ENCODE results near the gene PHRF1. TPM values are rescaled to one million over a fixed set of nuclear protein-coding genes. Genes with fewer than 3 reads are reported as not detected.
A peak's percentile ranks its signal among the peaks of the same experiment; 100 is the strongest.

The PHRF1 gene
- total and polyA plus RNA-seq, 9 of the 15 experiments (the other 6 are each of a cell fraction or from before 2014, with no cell fraction given): 0.07 to 37.2 (median 7.7) TPM

- TF ChIP-seq KDM5B (IDR thresholded peaks at IDR 0.05; ENCODE audit: insufficient replicate concordance, low read depth, low read length) (peak; percentile 22), HDAC3 (IDR thresholded peaks at IDR 0.05; ENCODE audit: borderline replicate concordance, partially characterized antibody) (no peak), SAP30 (IDR thresholded peaks at IDR 0.05; ENCODE audit: borderline replicate concordance, insufficient read depth, low read depth, low read length, poor library complexity, severe bottlenecking) (peak; percentile 14), ZNF586 (CRISPR knock-in tag; conservative IDR thresholded peaks at IDR 0.05) (no peak), HNRNPL (IDR thresholded peaks at IDR 0.05; ENCODE audit: low read depth, low read length) (0 out of 2 replicates have a peak, but pooled peaks have one; percentile 33), MBD2 (IDR thresholded peaks at IDR 0.05; ENCODE audit: borderline replicate concordance, low read depth) (0 out of 2 replicates have a peak, but pooled peaks have one; percentile 3), MAFK (IDR thresholded peaks at IDR 0.05; ENCODE audit: low read length) (no peak), SP1 (CRISPR knock-in tag; IDR thresholded peaks at IDR 0.05) (peak; percentile 55; the same call in 1 of the 2 replicates), HDAC1 (IDR thresholded peaks at IDR 0.05) (peak in 1 of 2 experiments; percentile 46; a peak in 2 of 4 replicates), ZNF121 (CRISPR knock-in tag; conservative IDR thresholded peaks at IDR 0.05) (peak; percentile 59)
These were observed 8.5 kb upstream of the PHRF1 start (continued) for GRCh38 chr11:567629-568292.

Data from K562 (cell line).